HEK293 (cell line): ENCODE results near the gene CHCHD6.

Source experiments
- CTCF ChIP-seq: fragments of 450-650 bp; formaldehyde crosslinking; IDR thresholded peaks from 2 replicates; pipeline ENCODE4 v1.5.1; 2016; ENCODE audit warnings: missing biosample characterization, missing genetic modification characterization
- ZBTB1 ChIP-seq: fragments of 450-650 bp; formaldehyde crosslinking; IDR thresholded peaks from 2 replicates; pipeline ENCODE4 v1.5.1; 2016; ENCODE audit warnings: missing biosample characterization, missing genetic modification characterization
- ZNF274 ChIP-seq, 2 experiments: fragments of 200-500 bp in 1 of 2; fragments of 450-650 bp in 1 of 2; sonication (Bioruptor generic) in 1 of 2; formaldehyde crosslinking in 1 of 2; IDR thresholded peaks; 2 replicates each; pipeline versions ENCODE4 v1.5.1 to v1.6.1; 2014 to 2016; ENCODE audit warnings: borderline replicate concordance in 1 of 2, inconsistent platforms in 1 of 2, low read length in 1 of 2, missing biosample characterization in 1 of 2, missing genetic modification characterization in 1 of 2
- ZNF324 ChIP-seq: fragments of 450-650 bp; formaldehyde crosslinking; IDR thresholded peaks from 2 replicates; pipeline ENCODE4 v1.5.1; 2016; ENCODE audit warnings: missing biosample characterization, missing genetic modification characterization
- TF ChIP-seq, protein P1 (sequence below): fragments of 450-650 bp; formaldehyde crosslinking; IDR thresholded peaks from 2 replicates; pipeline ENCODE4 v1.5.1; 2016; ENCODE audit warnings: missing biosample characterization, missing genetic modification characterization
- TF ChIP-seq, protein P2 (sequence below): fragments of 450-650 bp; formaldehyde crosslinking; IDR thresholded peaks from 2 replicates; pipeline ENCODE4 v1.5.1; 2016; ENCODE audit warnings: missing biosample characterization, missing genetic modification characterization

- TF ChIP-seq, protein P1, sequence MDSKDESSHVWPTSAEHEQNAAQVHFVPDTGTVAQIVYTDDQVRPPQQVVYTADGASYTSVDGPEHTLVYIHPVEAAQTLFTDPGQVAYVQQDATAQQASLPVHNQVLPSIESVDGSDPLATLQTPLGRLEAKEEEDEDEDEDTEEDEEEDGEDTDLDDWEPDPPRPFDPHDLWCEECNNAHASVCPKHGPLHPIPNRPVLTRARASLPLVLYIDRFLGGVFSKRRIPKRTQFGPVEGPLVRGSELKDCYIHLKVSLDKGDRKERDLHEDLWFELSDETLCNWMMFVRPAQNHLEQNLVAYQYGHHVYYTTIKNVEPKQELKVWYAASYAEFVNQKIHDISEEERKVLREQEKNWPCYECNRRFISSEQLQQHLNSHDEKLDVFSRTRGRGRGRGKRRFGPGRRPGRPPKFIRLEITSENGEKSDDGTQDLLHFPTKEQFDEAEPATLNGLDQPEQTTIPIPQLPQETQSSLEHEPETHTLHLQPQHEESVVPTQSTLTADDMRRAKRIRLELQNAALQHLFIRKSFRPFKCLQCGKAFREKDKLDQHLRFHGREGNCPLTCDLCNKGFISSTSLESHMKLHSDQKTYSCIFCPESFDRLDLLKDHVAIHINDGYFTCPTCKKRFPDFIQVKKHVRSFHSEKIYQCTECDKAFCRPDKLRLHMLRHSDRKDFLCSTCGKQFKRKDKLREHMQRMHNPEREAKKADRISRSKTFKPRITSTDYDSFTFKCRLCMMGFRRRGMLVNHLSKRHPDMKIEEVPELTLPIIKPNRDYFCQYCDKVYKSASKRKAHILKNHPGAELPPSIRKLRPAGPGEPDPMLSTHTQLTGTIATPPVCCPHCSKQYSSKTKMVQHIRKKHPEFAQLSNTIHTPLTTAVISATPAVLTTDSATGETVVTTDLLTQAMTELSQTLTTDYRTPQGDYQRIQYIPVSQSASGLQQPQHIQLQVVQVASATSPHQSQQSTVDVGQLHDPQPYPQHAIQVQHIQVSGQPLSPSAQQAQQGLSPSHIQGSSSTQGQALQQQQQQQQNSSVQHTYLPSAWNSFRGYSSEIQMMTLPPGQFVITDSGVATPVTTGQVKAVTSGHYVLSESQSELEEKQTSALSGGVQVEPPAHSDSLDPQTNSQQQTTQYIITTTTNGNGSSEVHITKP (tag by site-specific recombination) = no peak
- TF ChIP-seq CTCF (tag by site-specific recombination) = no peak
- no peak for TF ChIP-seq ZNF274 (IDR thresholded peaks at IDR 0.05; ENCODE audit: low read length)
- no peak for TF ChIP-seq ZNF274 (tag by site-specific recombination; IDR thresholded peaks at IDR 0.05; ENCODE audit: borderline replicate concordance)
- no peak for TF ChIP-seq ZNF324 (tag by site-specific recombination)
- TF ChIP-seq, protein P2, sequence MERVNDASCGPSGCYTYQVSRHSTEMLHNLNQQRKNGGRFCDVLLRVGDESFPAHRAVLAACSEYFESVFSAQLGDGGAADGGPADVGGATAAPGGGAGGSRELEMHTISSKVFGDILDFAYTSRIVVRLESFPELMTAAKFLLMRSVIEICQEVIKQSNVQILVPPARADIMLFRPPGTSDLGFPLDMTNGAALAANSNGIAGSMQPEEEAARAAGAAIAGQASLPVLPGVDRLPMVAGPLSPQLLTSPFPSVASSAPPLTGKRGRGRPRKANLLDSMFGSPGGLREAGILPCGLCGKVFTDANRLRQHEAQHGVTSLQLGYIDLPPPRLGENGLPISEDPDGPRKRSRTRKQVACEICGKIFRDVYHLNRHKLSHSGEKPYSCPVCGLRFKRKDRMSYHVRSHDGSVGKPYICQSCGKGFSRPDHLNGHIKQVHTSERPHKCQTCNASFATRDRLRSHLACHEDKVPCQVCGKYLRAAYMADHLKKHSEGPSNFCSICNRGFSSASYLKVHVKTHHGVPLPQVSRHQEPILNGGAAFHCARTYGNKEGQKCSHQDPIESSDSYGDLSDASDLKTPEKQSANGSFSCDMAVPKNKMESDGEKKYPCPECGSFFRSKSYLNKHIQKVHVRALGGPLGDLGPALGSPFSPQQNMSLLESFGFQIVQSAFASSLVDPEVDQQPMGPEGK (tag by site-specific recombination) = no peak
- no peak for TF ChIP-seq ZBTB1
Observed at GRCh38 chr3:126684218-126684751, 19.8 kb upstream of the CHCHD6 start.
